HS-5 (cell line): ENCODE data around the gene MEF2A.

Experiments
- DNase-seq: peaks from one replicate; pipeline ENCODE4 v3.0.0-alpha.2; 2012; ENCODE audit warnings: low read depth

MEF2A gene

GRCh38 chr15:99564221-99565048 lies 1.3 kb upstream of the MEF2A start:
- no peak for DNase-seq

GRCh38 chr15:99565049-99565298 lies 810 bp upstream of the MEF2A start:
- DNase-seq, result no peak

DNA sequence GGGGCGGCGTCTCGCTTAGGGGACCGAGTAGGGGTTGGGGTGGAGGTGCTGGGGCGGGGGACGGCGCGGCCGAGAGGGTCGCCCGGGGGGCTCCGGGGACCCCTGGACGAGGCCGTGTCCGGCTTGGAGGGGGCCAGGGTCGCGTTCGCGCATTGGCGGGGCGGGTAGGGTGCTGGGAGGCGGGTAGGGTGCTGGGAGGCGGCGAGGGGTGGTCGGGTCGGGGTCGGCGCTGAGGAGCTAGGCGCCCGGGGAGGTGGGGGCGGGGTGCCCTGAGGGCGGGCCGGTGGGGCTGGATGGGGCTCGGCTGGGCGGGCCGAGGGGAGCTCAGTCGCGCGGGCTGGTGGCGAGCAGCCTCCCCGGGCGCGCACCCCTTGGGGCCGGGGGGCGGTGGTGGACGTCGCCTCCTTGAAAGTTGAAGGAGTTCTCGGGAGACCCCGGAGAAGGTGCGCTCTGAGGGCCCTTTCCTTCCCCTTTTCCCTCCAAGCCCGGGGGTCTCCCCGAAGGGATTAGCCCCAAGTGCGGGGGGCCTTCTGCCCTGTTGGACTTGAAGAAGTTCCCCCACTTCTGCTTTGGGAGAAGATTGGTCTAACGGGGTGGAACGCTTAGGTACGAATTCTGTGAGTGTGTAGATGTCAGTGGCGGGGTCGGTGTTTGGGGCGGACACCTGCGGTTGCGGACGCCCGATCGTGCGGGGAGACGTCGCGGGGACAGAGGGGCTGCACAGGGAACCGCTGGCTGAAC lies 543 bp downstream of the MEF2A start:
- no peak for DNase-seq

GRCh38 chr15:99568625-99569352 lies 3.0 kb downstream of the MEF2A start:
- DNase-seq, result no peak

GRCh38 chr15:99571299-99571698 lies 5.5 kb downstream of the MEF2A start:
- DNase-seq, result no peak

- no peak for DNase-seq
These were observed 8.3 kb downstream of the MEF2A start for GRCh38 chr15:99574048-99574447.

- DNase-seq, result no peak
These were observed 8.7 kb downstream of the MEF2A start for GRCh38 chr15:99574502-99574901.

DNA sequence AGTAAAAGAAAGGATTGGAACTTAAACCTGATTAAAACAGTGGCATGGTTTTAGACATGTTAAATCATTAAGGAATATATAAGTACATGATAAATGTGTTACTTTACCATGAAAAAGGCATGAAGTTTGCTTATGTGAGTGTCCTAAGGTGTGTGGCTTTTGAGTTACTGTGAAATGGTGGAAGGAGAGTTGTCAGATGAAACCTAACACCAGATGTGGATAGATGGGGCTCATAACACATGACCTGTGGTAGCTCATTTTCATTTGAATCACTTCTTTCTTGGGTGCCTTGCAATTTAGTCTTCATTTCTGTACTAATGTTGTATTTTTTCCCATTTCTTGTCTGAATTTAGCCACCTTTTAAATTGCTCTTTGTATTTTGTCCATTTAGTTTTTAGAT lies 13.0 kb downstream of the MEF2A start:
- no peak for DNase-seq

DNA sequence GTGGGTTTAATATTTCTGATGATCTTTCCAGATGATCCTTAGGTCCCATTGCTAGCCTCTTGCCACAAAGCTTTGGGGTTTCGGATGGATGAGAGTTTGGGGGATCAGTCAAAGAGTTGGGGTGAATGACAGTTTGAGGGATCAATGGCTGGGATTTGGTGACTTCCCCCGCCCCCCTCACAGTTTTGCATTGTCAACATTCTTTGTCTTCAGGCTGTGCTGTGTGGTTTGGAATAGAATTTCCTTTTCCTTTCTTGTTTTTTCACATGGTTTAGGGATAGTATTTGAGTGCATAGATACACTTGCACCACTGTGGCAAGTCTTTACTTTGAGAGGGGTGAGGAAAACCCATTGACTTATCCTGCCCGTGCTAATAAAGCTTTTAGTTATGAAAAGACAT lies 14.3 kb downstream of the MEF2A start:
- DNase-seq, result no peak

GRCh38 chr15:99582508-99582960 lies 16.8 kb downstream of the MEF2A start:
- no peak for DNase-seq

DNA sequence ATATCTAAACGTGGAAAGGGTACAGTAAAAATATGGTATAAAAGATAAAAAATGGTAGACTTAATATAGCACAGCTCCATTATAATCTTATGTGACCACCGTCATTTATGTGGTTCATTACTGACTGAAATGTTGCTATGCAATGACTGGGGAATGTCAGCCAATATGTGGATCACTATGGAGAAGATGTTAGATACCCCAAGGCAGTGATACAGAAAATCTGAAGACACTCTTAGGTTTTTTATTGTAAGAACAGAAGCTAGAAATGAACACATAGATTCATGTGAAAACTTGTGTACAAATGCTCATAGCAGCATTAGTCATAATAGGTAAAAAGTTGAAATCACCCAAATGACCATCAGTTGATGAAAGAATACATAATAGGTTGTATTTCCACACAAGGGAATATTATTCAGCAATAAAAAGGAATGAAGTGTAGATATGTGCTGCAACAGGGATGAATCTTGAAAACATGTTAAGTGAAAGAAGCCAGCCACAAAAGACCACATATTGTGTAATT lies 18.4 kb downstream of the MEF2A start:
- no peak for DNase-seq

GRCh38 chr15:99586121-99586520 lies 20.3 kb downstream of the MEF2A start:
- DNase-seq, result no peak

DNA sequence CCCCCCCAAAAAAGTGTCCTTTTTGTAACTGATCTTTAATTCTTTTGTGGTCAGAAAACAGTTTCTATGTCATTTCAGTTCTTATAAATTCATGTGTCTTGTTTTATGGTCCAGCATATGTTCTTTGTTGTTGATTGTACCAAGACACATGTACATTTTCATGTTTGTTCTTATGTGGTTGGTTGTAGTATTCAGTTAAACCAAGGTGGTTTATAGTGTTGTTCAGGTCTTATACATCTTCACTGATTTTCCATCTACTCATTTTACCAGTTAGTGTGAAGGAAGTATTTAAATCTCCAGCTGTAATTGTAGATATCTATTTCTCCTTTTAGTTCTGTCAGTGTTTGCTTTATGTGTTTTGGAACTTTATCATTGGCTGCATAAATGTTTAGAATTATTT lies 24.0 kb downstream of the MEF2A start:
- DNase-seq, result no peak

DNA sequence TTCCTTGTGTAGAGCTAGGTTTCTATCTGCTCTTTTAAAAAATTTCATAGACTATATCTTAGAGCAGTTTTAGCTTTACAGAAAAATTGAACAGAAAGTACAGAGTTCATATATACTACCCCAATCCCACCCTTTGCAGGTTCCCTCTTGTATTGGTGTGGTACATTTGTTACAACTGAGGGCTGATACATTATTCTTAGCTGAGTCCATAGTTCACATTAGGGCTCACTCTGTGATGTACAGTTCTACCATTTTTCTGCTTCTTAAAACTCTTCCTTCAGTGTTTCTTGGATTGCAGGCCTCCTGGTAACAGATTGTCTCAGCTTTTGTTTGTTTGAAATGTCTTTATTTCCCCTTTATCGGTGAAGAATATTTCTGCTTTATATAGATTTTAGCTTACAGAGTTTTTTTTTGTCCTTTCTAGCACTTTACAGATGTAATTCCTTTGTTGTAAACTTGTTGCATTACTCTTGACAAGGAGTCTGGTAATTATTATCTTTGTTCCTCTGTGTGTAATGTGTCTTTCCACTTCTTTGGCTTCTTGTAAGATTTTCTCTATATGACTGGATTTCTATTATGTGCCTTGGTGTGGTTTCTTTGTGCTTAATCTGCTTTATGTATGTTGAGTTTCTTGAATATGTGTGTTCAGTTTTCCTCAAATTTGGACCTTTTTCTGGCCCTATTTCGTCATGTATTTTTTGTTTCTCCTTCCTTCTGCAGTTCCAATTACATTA lies 25.3 kb downstream of the MEF2A start:
- no peak for DNase-seq

DNA sequence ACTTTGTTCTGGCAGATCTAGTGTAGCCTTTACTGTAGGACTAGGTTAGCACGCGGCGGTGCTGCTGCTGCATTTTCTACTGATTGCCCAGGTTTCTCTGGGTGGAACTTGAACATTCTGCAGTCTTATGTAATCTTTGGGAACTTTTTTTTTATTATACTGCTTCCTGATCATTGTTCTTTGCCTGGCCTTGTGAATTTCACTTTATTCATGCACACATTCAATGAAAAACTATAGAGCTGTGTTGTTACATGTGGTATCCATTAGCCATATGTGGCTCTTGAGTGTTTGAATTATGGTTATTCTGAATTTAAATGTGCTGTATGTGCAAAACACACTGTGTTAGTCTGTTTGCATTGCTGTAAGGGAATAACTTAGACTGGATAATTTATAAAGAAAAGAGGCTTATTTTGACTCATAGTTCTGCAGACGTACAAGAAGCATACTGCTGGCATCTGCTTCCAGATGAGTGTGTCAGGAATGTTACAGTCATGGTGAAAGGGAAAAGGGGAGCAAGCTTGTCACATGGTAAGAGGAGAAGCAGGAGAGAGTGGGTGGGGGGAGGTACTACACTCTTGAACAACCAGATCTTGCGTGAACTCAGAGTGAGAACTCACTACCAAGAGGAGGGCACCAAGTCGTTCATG lies 26.5 kb downstream of the MEF2A start:
- DNase-seq, result no peak

- no peak for DNase-seq
These were observed 27.3 kb downstream of the MEF2A start for GRCh38 chr15:99593070-99593469.

- DNase-seq, result no peak
These were observed 29.1 kb downstream of the MEF2A start for GRCh38 chr15:99594916-99595315.

- no peak for DNase-seq
These were observed 32.5 kb downstream of the MEF2A start for GRCh38 chr15:99598296-99598695.

GRCh38 chr15:99603828-99604227 lies 38.0 kb downstream of the MEF2A start:
- no peak for DNase-seq

GRCh38 chr15:99604865-99605264 lies 39.1 kb downstream of the MEF2A start:
- no peak for DNase-seq

DNA sequence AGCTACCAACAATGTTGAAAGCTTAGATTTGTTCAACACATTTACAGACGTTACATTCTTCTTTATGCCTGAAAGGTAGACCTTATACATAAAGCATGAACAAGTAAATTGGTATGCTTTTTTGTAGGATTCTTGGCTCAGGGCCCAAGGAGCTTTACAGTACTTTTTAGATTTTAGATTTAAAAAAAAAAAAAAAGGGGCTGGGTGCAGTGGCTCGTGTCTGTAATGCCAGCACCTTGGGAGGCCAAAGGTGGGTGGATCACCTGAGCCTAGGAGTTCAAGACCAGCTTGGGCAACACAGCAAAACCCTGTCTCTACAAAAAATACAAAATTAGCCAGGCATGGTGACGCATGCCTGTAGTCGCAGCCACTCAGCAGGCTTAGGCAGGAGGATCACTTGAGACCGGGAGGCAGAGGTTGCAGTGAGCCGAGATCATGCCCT lies 39.7 kb downstream of the MEF2A start:
- no peak for DNase-seq

- no peak for DNase-seq
These were observed 40.2 kb downstream of the MEF2A start for GRCh38 chr15:99605990-99606389.
